ENCODE measurements around the gene CORO2B. TPM values are rescaled to one million over a fixed set of nuclear protein-coding genes. Genes with fewer than 3 reads are reported as not detected.

The CORO2B gene
- total and polyA plus RNA-seq, 2 of the 13 experiments (the other 11 are each of a cell fraction or from before 2014, with no cell fraction given), result 0.35 to 0.63 TPM

DNA sequence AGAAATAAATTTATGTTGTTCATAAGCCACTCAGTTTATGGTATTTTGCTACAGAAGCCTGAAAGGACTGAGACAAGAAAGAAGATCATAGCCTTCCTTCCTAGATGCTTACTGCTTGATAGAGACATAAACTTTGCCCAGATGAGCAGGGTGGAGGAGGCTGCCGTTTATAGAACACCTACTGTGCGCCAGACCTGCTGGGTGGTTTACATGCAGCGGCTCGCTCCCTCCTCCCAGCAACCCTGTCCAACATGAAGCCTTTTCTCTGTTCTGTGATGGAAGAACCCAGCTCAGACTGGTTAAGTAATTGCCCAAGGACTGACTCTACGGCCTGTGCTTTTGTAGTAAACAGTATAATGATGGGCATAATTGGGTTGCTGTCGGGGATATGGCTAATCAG, 37.0 kb downstream of the CORO2B start:
- 39% methylated on average over 4 of the region's 6 CpGs for WGBS (ENCODE audit: low lambda C conversion rate)
- Histone ChIP-seq H2AFZ (ENCODE audit: low read length) (no peak overlapping the region), H3K27ac (ENCODE audit: extremely low read length, insufficient read depth, low read length) (no peak overlapping the region), H3K4me1 (ENCODE audit: insufficient read depth, low read length) (no peaks in the 10 kb centered on the region), H3K9me3 (ENCODE audit: low read length) (no peaks in the 10 kb centered on the region), H3K27me3 (ENCODE audit: control insufficient read depth in 1 of 2, insufficient read depth in 2 of 2, low read length in 2 of 2) (peaks cover 1 to 11% of the 10 kb centered on the region in 2 experiments; a peak in 3 of 5 replicates), H3K79me2 (ENCODE audit: insufficient read depth, low read length) (no peaks in the 10 kb centered on the region), H3K4me2 (ENCODE audit: low read depth, low read length) (no peak overlapping the region), H4K20me1 (ENCODE audit: insufficient read depth, low read length) (no peaks in the 10 kb centered on the region), H3K9ac (ENCODE audit: insufficient read depth, low read depth, low read length) (no peak overlapping the region), H3K4me3 (replicated peaks in 1 of 3; ENCODE audit: insufficient read depth in 1 of 3, low read depth in 2 of 3, low read length in 3 of 3) (no peak overlapping the region), H3K36me3 (replicated peaks in 1 of 2; ENCODE audit: control insufficient read depth in 1 of 2, insufficient read depth in 2 of 2, low read length in 2 of 2) (no peaks in the 10 kb centered on the region)
- FAIRE-seq (no peak), DNase-seq (ENCODE audit: low spot score) (no peak), ATAC-seq (no peak)
- in situ Hi-C loops (cut with HindIII; ENCODE audit: extremely low pct_ligation_motif_present, low pct_unique_long_range_greater_than_20kb) (no loop called here), intact Hi-C loops (cut with micrococcal nuclease; ENCODE audit: unreplicated experiment) (no loop called here)
- CTCF ChIA-PET (ENCODE audit: low intra/inter-chr PET ratio, low total read pairs), result no interaction called here
- POLR2A ChIA-PET, result no interaction called here
- no TSS peak for BruUV-seq (replicated peaks)
- TF ChIP-seq RCOR2 (CRISPR knock-in tag; IDR thresholded peaks at IDR 0.05) (no peak), HOXA3 (CRISPR knock-in tag; IDR thresholded peaks at IDR 0.05) (no peak), NR3C1 (CRISPR knock-in tag; IDR thresholded peaks at IDR 0.05) (no peak), HNRNPL (IDR thresholded peaks at IDR 0.05; ENCODE audit: low read depth, low read length) (no peak), ZBTB7B (CRISPR knock-in tag; IDR thresholded peaks at IDR 0.05) (no peak), ZNF552 (CRISPR knock-in tag; IDR thresholded peaks at IDR 0.05; ENCODE audit: borderline replicate concordance) (no peak), ZNF20 (CRISPR knock-in tag; IDR thresholded peaks at IDR 0.05) (no peak)
- TF ChIP-seq, protein P1, sequence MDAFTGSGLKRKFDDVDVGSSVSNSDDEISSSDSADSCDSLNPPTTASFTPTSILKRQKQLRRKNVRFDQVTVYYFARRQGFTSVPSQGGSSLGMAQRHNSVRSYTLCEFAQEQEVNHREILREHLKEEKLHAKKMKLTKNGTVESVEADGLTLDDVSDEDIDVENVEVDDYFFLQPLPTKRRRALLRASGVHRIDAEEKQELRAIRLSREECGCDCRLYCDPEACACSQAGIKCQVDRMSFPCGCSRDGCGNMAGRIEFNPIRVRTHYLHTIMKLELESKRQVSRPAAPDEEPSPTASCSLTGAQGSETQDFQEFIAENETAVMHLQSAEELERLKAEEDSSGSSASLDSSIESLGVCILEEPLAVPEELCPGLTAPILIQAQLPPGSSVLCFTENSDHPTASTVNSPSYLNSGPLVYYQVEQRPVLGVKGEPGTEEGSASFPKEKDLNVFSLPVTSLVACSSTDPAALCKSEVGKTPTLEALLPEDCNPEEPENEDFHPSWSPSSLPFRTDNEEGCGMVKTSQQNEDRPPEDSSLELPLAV (CRISPR knock-in tag; conservative IDR thresholded peaks at IDR 0.05; ENCODE audit: low read depth), result no peak
- TF ChIP-seq, protein P2, sequence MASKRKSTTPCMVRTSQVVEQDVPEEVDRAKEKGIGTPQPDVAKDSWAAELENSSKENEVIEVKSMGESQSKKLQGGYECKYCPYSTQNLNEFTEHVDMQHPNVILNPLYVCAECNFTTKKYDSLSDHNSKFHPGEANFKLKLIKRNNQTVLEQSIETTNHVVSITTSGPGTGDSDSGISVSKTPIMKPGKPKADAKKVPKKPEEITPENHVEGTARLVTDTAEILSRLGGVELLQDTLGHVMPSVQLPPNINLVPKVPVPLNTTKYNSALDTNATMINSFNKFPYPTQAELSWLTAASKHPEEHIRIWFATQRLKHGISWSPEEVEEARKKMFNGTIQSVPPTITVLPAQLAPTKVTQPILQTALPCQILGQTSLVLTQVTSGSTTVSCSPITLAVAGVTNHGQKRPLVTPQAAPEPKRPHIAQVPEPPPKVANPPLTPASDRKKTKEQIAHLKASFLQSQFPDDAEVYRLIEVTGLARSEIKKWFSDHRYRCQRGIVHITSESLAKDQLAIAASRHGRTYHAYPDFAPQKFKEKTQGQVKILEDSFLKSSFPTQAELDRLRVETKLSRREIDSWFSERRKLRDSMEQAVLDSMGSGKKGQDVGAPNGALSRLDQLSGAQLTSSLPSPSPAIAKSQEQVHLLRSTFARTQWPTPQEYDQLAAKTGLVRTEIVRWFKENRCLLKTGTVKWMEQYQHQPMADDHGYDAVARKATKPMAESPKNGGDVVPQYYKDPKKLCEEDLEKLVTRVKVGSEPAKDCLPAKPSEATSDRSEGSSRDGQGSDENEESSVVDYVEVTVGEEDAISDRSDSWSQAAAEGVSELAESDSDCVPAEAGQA (IDR thresholded peaks at IDR 0.05; ENCODE audit: low read depth), result no peak
- TF ChIP-seq, protein P2 (CRISPR knock-in tag; IDR thresholded peaks at IDR 0.05; ENCODE audit: borderline replicate concordance), result no peak
- TF ChIP-seq, protein P3, sequence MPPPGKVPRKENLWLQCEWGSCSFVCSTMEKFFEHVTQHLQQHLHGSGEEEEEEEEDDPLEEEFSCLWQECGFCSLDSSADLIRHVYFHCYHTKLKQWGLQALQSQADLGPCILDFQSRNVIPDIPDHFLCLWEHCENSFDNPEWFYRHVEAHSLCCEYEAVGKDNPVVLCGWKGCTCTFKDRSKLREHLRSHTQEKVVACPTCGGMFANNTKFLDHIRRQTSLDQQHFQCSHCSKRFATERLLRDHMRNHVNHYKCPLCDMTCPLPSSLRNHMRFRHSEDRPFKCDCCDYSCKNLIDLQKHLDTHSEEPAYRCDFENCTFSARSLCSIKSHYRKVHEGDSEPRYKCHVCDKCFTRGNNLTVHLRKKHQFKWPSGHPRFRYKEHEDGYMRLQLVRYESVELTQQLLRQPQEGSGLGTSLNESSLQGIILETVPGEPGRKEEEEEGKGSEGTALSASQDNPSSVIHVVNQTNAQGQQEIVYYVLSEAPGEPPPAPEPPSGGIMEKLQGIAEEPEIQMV (CRISPR knock-in tag; IDR thresholded peaks at IDR 0.05; ENCODE audit: low read depth), result no peak
- TF ChIP-seq, protein P4, sequence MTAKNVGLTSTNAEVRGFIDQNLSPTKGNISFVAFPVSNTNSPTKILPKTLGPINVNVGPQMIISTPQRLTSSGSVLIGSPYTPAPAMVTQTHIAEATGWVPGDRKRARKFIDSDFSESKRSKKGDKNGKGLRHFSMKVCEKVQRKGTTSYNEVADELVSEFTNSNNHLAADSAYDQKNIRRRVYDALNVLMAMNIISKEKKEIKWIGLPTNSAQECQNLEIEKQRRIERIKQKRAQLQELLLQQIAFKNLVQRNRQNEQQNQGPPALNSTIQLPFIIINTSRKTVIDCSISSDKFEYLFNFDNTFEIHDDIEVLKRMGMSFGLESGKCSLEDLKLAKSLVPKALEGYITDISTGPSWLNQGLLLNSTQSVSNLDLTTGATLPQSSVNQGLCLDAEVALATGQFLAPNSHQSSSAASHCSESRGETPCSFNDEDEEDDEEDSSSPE (CRISPR knock-in tag; IDR thresholded peaks at IDR 0.05), result no peak
- TF ChIP-seq, protein P5, sequence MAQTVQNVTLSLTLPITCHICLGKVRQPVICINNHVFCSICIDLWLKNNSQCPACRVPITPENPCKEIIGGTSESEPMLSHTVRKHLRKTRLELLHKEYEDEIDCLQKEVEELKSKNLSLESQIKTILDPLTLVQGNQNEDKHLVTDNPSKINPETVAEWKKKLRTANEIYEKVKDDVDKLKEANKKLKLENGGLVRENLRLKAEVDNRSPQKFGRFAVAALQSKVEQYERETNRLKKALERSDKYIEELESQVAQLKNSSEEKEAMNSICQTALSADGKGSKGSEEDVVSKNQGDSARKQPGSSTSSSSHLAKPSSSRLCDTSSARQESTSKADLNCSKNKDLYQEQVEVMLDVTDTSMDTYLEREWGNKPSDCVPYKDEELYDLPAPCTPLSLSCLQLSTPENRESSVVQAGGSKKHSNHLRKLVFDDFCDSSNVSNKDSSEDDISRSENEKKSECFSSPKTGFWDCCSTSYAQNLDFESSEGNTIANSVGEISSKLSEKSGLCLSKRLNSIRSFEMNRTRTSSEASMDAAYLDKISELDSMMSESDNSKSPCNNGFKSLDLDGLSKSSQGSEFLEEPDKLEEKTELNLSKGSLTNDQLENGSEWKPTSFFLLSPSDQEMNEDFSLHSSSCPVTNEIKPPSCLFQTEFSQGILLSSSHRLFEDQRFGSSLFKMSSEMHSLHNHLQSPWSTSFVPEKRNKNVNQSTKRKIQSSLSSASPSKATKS (CRISPR knock-in tag; IDR thresholded peaks at IDR 0.05), result no peak

All from HepG2 (cell line).